HG03196 (cell line): ENCODE results near the gene NPRL2.

ENCODE experiments used
- ATAC-seq: cut with Tn5 transposase; IDR thresholded peaks from one replicate; pipeline ENCODE4 v1.9.1; 2021; ENCODE audit not compliant: unreplicated experiment

NPRL2 gene

GRCh38 chr3:50373146-50374051 is 22.8 kb upstream of the NPRL2 start:
- no peak for ATAC-seq

DNA sequence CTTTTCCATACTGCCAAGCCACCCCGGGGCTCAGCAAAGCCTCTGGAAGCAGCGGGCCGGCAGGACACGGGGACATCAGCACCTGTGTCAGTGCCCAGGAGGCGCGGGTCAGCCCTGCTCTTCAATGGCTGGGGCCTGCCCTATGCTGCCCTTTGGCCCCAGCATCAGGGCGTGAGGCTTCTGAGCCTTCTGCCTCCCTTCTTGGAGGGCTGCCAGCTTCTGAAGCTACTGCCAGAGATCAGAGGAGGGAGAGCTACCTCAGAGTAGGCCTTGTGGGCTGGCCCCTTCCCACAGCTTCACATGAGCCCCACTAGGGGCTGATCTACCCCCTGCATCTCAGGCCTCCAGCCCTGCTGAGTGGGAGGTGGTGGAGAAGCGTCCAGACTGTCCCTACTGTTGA is 21.8 kb upstream of the NPRL2 start:
- no peak for ATAC-seq

DNA sequence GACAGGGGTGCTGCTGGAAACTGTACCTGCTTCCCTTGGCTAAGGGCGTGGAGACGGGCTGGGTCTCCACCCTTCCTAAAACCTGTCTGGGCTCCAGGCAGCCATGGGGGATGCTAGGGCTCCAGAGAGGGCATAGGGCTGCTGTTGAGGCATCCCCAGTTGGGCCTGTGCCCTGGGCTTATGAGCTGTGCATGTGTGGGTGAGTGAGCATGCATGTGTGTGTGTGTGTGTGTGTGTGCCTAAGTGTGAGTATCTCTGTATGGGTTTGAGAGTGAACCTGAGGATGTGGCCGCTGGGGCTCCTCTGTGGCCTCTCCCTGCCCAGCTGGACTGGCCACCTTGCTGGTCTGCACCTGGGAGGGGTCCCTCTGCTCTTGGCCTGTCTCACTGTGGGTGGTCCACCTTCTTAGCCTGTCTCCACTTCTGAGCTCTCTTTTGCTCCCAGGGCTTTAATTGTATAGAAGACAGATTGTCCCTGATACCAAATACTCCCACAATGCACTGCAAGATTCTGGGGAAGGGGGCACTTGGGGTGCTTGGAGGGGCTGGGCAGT is 20.6 kb upstream of the NPRL2 start:
- no peak for ATAC-seq

DNA sequence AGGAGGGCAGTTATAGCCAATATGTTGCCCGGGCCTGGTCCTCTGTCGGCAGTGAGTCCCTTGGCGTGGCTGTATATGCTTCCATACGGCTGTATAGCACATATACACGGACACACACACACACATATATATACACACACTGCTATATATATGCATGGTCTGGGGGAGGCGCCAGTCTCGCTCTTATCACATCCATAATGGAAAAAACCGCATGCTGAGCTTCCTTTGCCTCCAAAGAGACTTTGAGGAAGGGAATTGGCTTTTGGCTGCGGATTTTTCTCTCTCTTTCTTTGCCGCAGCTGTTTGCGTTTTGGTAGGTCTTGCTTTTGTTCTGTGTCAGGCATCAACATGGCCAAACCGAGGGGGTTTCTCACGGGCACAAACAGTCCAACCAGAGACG is 20.0 kb upstream of the NPRL2 start:
- ATAC-seq: no peak

DNA sequence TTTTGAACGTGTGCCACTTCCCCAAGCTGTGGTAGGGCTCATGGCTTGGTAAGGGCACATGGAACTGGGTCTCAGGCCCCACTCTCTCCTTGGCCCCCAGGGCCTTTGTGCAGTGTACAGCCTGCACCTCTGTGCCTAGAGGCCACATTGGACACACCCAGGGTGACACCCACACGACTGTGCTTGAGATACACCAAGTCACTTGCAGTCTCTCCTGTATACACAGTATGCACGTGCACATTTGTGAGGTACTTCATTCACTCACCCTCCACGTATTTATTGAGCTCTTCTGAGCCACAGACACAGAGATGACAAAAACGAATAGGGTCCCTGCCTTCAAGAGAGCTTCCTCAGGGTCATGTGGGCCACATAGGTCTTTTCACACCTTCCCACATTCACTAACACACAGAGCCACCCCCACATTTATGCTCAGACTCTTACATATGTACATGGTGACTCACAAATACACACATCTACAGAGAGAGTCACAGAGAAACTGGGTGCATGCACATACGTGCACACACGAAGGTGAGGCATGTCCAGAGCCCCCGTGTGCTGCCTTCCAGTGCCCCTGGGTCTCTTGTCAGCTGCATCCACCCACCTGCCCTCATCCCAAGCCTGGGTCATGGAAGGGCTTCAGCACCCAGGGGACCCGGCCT is 18.6 kb upstream of the NPRL2 start:
- no peak for ATAC-seq

DNA sequence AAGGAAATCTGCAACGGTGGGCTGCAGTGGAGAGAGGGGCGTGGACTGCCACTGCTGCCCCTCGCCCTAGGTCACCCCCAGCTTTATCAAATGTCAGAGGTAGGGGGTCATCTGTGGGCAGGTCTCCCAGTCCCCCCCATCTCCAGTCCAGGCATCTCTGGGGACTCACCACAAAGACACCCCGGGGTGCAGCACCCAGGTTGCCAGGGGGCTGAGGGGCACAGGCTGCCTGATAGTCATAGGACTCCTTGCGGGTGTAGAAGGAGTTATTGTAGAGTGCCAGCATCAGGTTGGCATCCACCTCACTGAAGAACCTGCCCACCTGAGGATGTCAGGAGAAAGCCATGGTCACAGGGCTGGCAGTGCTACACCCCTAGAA is 15.3 kb upstream of the NPRL2 start:
- ATAC-seq: no peak

- ATAC-seq: peak; percentile 73
Measured at GRCh38 chr3:50365080-50365841, 14.7 kb upstream of the NPRL2 start.

GRCh38 chr3:50364573-50365079 is 14.1 kb upstream of the NPRL2 start:
- ATAC-seq: no peak

DNA sequence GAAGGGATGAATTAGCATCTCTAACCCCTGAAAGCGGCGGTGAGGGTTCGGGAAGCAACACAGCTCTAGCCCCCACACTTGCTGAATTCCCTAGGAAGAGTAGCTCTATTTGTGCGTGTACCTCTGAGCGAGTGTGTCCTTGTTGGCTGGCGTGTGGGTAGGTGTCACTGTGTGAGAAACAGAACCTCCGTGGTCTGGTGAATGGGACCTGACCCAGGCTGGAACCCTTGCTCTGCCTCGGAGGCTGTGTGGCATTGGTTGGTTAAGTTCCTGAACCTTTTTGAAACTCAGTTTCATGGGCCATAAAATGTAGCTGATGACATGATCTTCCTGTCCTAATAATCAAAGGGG is 9.2 kb upstream of the NPRL2 start:
- peak; percentile 11 for ATAC-seq

DNA sequence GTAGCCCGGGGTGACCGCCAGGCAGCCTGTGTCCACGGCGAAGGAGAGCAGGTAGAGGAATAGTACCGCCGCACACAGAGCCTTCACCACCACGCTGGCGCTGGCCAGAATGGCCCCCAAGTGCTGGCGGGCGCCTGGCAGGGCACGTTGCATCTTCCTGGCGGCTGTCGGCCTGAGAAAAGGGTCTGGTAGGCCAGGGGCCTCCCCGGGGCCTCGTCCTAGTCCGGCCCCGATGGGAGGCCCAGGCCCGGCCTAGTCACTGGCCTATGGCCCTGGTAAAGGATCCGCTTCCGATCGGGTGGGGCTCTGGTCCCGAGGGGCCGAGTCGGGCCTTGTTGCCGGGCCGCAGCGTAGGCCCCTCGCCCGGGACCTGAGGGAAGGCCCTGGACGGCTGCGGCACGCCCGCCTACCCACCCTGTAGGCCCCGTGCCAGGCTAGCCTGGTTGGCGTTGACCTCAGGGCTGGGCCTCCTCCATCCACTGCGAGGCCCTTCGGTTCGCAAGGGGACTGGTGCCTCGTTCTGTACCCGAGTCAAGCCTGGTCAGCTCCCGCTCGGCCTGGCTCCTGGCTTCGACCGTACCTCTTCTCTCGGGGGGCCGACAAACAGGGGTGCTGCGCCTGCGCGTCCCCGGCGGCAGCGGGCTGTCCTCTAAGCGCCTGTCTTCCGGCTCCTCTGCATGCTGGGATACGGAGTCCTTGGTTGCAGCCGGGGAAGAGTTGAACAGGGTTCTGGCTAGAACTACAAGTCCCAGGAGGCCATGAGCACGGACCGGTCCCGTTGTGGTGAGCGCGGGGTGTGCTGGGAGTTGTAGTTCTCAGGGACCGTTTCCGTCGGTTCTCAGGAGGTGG is 8.6 kb upstream of the NPRL2 start, which contains the start of gene TMEM115:
TSS of gene TMEM115 (minus strand) at position 611 of the 849 bp plus-strand sequence. CDS start at position 153, 458 bp downstream.
- ATAC-seq: peak; percentile 98

DNA sequence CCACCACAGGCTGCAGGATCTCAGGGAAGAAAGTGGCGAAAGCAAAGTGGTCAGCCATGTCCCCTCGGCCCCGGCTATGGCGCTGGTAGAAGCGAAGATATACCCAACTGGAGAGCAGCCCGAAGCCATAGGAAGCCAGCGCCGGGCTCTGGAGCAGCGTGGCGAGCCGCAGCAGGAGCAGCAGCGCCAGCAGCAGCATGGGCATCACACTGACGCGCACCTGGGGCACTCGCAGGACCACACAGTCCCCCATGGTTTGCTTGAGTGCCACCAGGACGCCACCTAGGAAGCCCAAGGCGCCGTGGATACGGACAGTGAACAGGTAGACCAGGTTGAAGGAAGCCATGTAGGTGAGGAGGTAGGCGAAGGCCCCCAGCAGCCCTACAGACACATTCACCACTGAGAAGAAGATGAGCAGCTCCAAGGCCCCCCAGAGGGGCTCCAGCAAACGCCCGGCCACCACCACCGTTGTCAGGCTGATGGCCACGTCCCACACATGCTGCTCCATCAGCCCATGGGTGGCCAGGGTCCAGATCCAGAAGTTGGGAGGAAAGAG is 7.9 kb upstream of the NPRL2 start:
- no peak for ATAC-seq

- ATAC-seq: no peak
Measured at GRCh38 chr3:50357481-50357880, 6.9 kb upstream of the NPRL2 start.

- no peak for ATAC-seq
Measured at GRCh38 chr3:50356553-50356952, 6.0 kb upstream of the NPRL2 start.

DNA sequence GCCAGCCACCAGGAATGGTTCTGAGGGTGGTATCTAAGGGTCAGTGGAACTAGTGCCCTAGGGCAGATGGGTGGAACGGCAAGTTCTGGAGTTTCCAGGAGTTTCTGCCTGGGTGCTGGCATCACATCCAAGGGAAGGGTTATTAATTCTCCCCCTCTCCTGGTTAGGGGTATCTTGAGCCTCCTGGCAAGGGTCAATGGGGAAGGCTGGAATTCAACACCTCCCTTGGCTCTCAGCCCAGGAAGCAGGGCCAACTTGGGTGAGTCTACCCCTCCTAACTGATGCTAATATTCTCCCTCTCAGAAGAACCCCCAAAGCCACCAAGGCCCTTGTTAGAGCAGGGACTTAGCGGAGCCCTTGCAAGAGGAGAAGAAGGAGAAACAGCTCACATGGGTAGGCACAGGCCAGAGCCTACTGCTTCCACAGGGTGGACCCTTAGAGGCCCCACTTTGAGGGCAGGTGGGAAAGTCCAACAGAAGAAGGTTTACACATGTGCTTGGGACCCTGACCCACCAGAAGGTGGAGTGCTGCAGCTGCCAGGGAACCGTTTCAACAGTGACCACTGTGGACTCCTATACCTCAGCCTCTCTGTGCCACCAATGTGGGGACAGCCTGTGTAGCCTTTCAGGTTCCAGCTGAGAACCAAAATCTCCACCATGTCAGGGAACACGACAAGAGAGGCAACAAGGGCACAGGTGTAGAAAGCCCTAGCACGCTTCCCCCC is 5.4 kb upstream of the NPRL2 start:
- no peak for ATAC-seq

GRCh38 chr3:50354850-50355249 is 4.3 kb upstream of the NPRL2 start:
- ATAC-seq: no peak

DNA sequence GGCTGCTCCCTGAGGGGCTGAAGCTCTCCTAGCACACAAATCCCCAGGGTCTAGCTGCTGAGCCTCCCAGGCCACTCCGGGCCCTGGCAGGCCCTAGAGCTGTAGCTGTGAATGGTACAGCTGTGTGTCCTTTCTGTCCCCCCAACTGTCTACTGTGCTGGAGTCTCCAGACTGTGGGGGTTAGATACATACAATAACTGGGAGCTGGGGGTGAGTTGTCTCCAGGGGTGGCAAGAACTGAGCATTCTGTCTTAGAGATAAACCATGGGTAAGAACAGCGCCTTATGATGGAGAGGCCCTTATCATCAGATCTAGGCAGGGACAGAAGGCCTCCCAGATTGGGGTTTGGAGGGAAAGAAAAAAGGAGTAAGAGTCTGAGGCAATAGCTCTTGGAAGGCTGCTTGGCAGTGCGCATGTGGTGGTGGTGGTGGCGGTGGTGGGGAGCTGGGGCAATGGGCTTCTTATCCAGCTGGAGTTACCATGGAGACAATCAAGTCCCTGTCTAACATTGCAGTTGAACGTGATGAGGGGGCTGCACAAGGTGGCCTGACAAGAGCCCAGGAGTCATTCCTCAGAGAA is 3.7 kb upstream of the NPRL2 start:
- ATAC-seq: no peak

GRCh38 chr3:50353245-50354004 is 2.9 kb upstream of the NPRL2 start:
- no peak for ATAC-seq

- no peak for ATAC-seq
Measured at GRCh38 chr3:50352781-50353180, 2.2 kb upstream of the NPRL2 start.
